ENCODE measurements around the gene SEMA3A. TPM values are rescaled to one million over a fixed set of nuclear protein-coding genes. Genes with fewer than 3 reads are reported as not detected.

SEMA3A gene
- total and polyA plus RNA-seq, 3 donors from 2014 or later, result 1.4 to 3.9 (median 2.0) TPM

- TF ChIP-seq, protein P1, sequence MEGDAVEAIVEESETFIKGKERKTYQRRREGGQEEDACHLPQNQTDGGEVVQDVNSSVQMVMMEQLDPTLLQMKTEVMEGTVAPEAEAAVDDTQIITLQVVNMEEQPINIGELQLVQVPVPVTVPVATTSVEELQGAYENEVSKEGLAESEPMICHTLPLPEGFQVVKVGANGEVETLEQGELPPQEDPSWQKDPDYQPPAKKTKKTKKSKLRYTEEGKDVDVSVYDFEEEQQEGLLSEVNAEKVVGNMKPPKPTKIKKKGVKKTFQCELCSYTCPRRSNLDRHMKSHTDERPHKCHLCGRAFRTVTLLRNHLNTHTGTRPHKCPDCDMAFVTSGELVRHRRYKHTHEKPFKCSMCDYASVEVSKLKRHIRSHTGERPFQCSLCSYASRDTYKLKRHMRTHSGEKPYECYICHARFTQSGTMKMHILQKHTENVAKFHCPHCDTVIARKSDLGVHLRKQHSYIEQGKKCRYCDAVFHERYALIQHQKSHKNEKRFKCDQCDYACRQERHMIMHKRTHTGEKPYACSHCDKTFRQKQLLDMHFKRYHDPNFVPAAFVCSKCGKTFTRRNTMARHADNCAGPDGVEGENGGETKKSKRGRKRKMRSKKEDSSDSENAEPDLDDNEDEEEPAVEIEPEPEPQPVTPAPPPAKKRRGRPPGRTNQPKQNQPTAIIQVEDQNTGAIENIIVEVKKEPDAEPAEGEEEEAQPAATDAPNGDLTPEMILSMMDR (IDR thresholded peaks at IDR 0.05), result no peak
- no peak for TF ChIP-seq POLR2A (IDR thresholded peaks at IDR 0.05)
- H3K4me3 ChIP-seq, result no peak overlapping the region
- WGBS, 2 donors, result 60 to 62% methylated on average over 5 of the region's 5 CpGs
- H3K27ac ChIP-seq, result no peak overlapping the region
- no peaks in the 10 kb centered on the region for H3K9me3 ChIP-seq
- no peak for DNase-seq
- intact Hi-C loops (cut with DNase I; ENCODE audit: low total_unique reads), result no loop called here
- H3K4me1 ChIP-seq, result no peaks in the 10 kb centered on the region
- H3K27me3 ChIP-seq, result no peaks in the 10 kb centered on the region
- H3K36me3 ChIP-seq (ENCODE audit: low read depth, missing control alignments), result no peaks in the 10 kb centered on the region
These were observed 70.5 kb downstream of the SEMA3A start for GRCh38 chr7:84123965-84124547.

- TF ChIP-seq POLR2A (IDR thresholded peaks at IDR 0.05), result no peak
- TF ChIP-seq, protein P1 (IDR thresholded peaks at IDR 0.05), result no peak
- 92% methylated on average over 4 of the region's 4 CpGs for WGBS, 2 donors
- intact Hi-C loops (cut with DNase I; ENCODE audit: low total_unique reads), result no loop called here
- no peak overlapping the region for H3K27ac ChIP-seq
- no peaks in the 10 kb centered on the region for H3K36me3 ChIP-seq (ENCODE audit: low read depth, missing control alignments)
- no peak for DNase-seq
- H3K4me1 ChIP-seq, result no peaks in the 10 kb centered on the region
- no peaks in the 10 kb centered on the region for H3K27me3 ChIP-seq
- no peak overlapping the region for H3K4me3 ChIP-seq
- H3K9me3 ChIP-seq, result no peaks in the 10 kb centered on the region
These were observed 71.8 kb downstream of the SEMA3A start for GRCh38 chr7:84122582-84123360.

GRCh38 chr7:84117304-84117703 lies 77.3 kb downstream of the SEMA3A start:
- H3K4me3 ChIP-seq, result no peak overlapping the region
- 91 to 98% methylated on average over 6 of the region's 6 CpGs for WGBS, 2 donors

DNA sequence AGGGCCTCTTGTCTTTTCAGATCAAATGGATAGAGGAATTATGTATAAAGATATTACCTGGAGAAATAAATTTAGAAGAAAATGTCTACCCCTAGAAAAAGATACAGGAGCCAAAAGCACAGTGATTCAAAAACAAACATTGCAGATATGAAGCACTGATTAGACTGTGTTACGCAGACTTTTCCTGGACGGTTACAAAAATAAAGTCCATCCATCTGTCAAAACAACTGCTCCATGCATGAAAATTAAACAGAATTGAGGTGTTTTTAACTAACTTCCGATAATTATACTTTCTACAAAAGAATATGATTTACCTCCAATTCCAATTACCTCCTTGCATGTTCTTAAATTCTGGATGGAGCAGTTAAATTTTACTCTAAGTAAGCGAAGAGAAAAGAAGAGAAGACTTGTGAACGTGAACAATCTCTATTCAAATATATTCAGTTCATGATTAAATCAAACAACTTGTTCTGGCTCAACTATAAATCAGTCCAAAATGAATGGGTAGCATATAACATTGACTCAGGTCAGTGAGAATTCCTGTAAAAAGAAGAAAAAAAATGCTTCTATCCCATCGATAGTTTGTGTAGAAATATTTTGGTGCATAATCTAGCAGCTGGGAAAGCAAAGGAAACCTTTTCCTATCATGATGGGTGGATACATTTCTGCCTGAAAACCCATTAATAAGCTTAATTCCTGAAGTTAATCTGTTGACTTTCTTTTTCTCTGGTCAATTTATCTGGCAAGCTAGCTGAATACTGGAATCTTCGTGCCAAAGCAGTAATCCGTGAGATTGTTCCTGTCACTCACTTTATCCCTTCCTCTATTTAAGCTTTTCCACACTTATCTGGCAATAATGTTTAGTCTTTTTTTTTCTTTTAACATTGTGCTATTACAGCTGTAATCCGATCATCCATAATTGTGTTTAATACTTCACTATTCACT lies 80.4 kb downstream of the SEMA3A start:
- no peak for DNase-seq
- Histone ChIP-seq H3K27ac (no peak overlapping the region), H3K9me3 (no peaks in the 10 kb centered on the region), H3K36me3 (ENCODE audit: low read depth, missing control alignments) (no peaks in the 10 kb centered on the region), H3K4me3 (no peak overlapping the region), H3K27me3 (no peaks in the 10 kb centered on the region), H3K4me1 (no peaks in the 10 kb centered on the region)
- TF ChIP-seq, protein P1 (IDR thresholded peaks at IDR 0.05), result no peak
- no peak for TF ChIP-seq POLR2A (IDR thresholded peaks at IDR 0.05)
- 70 to 75% methylated on average over 9 of the region's 9 CpGs for whole genome bisulfite sequencing, 2 donors
- intact Hi-C loops (cut with DNase I; ENCODE audit: low total_unique reads), result no loop called here

More at GRCh38 chr7:84117304-84117703, 77.3 kb downstream of the SEMA3A start:
- Histone ChIP-seq H3K27ac (no peak overlapping the region), H3K27me3 (no peaks in the 10 kb centered on the region), H3K9me3 (no peaks in the 10 kb centered on the region), H3K36me3 (ENCODE audit: low read depth, missing control alignments) (no peaks in the 10 kb centered on the region), H3K4me1 (no peaks in the 10 kb centered on the region)
- intact Hi-C loops (cut with DNase I; ENCODE audit: low total_unique reads), result no loop called here
- no peak for TF ChIP-seq POLR2A (IDR thresholded peaks at IDR 0.05)
- TF ChIP-seq, protein P1 (IDR thresholded peaks at IDR 0.05), result no peak
- no peak for DNase-seq
